Cardiac muscle cell (in vitro differentiated cells and primary cell): ENCODE results near the gene SMAD1. TPM values are rescaled to one million over a fixed set of nuclear protein-coding genes. Genes with fewer than 3 reads are reported as not detected.

Source experiments
- DNase-seq, 2 donors: peaks; one replicate each; pipeline versions ENCODE4 v3.0.0 to v3.0.0-alpha.2; 2010 to 2017; ENCODE audit warnings: low read depth in 1 of 2, low spot score in 1 of 2
- H3K27ac ChIP-seq: fragments of 200-600 bp; sonication (generic); 2 replicates; pipeline ENCODE4 v1.5.1; 2016
- H3K27me3 ChIP-seq: fragments of 200-600 bp; sonication (generic); 2 replicates; pipeline ENCODE4 v1.6.0; 2016; ENCODE audit warnings: control low read depth
- H3K36me3 ChIP-seq: fragments of 200-600 bp; sonication (generic); 2 replicates; pipeline ENCODE4 v1.5.1; 2016; ENCODE audit warnings: control low read depth
- H3K4me1 ChIP-seq: fragments of 200-600 bp; sonication (generic); 2 replicates; pipeline ENCODE4 v1.8.1; 2017; ENCODE audit warnings: low read depth, mild to moderate bottlenecking, mixed run types
- H3K4me3 ChIP-seq: fragments of 200-600 bp; sonication (generic); 2 replicates; pipeline ENCODE4 v1.5.1; 2016; ENCODE audit warnings: mild to moderate bottlenecking
- H3K9me3 ChIP-seq: fragments of 200-600 bp; sonication (generic); 2 replicates; pipeline ENCODE4 v1.5.1; 2017; ENCODE audit warnings: low read depth, mild to moderate bottlenecking, control low read depth
- CTCF ChIP-seq: IDR thresholded peaks from 2 replicates; pipeline ENCODE4 v1.5.1; 2012; ENCODE audit warnings: low read depth, mild to moderate bottlenecking, low read length
- polyA plus RNA-seq: library from polyadenylated mRNA; unstranded; fragments of >200 nt; fragmentation: Nextera tagmentation; extraction: Ambion mirVana; gene quantifications from 2 replicates; pipeline ENCODE4 v1.2.1, GENCODE V29; 2016
- total RNA-seq: library from RNA; depleted of rRNA; stranded (reverse); fragments of >200 nt; gene quantifications from 2 replicates; pipeline ENCODE4 v1.2.3, GENCODE V29; 2016

Gene SMAD1
- total and polyA plus RNA-seq, 2 experiments from 2014 or later: 28.0 to 29.3 TPM

- H3K4me1 ChIP-seq: peaks cover 16% of the 10 kb centered on the region
- no peak overlapping the region for H3K4me3 ChIP-seq
- no peak for DNase-seq
- no peak overlapping the region for H3K27ac ChIP-seq
- TF ChIP-seq CTCF: no peak
- H3K36me3 ChIP-seq: no peaks in the 10 kb centered on the region
- H3K27me3 ChIP-seq: no peaks in the 10 kb centered on the region
- H3K9me3 ChIP-seq: no peaks in the 10 kb centered on the region
These were observed 11.5 kb downstream of the SMAD1 start for GRCh38 chr4:145493166-145493565.

- no peak for TF ChIP-seq CTCF
- peaks cover 16% of the 10 kb centered on the region for H3K4me1 ChIP-seq
- no peak overlapping the region for H3K4me3 ChIP-seq
- no peaks in the 10 kb centered on the region for H3K27me3 ChIP-seq
- no peaks in the 10 kb centered on the region for H3K9me3 ChIP-seq
- DNase-seq: no peak
- peak overlapping the region; percentile 24 for H3K27ac ChIP-seq
- no peaks in the 10 kb centered on the region for H3K36me3 ChIP-seq
These were observed 13.1 kb downstream of the SMAD1 start for GRCh38 chr4:145494666-145495270.

GRCh38 chr4:145496292-145496691, 14.6 kb downstream of the SMAD1 start:
- Histone ChIP-seq H3K4me3 (no peak overlapping the region), H3K36me3 (no peaks in the 10 kb centered on the region), H3K27me3 (no peaks in the 10 kb centered on the region), H3K4me1 (peaks cover 19% of the 10 kb centered on the region), H3K27ac (no peak overlapping the region), H3K9me3 (no peaks in the 10 kb centered on the region)
- TF ChIP-seq CTCF: no peak
- no peak for DNase-seq

- no peak for TF ChIP-seq CTCF
- Histone ChIP-seq H3K27ac (no peak overlapping the region), H3K27me3 (no peaks in the 10 kb centered on the region), H3K36me3 (no peaks in the 10 kb centered on the region), H3K4me3 (no peak overlapping the region), H3K9me3 (no peaks in the 10 kb centered on the region), H3K4me1 (peaks cover 29% of the 10 kb centered on the region)
- no peak for DNase-seq
These were observed 15.8 kb downstream of the SMAD1 start for GRCh38 chr4:145497199-145498149.

- DNase-seq: no peak
- Histone ChIP-seq H3K27ac (no peak overlapping the region), H3K9me3 (no peaks in the 10 kb centered on the region), H3K27me3 (no peaks in the 10 kb centered on the region), H3K4me1 (peaks cover 35% of the 10 kb centered on the region), H3K36me3 (no peaks in the 10 kb centered on the region), H3K4me3 (no peak overlapping the region)
- no peak for TF ChIP-seq CTCF
These were observed 16.8 kb downstream of the SMAD1 start for GRCh38 chr4:145498430-145498829.
